Fibroblast of skin of left biceps (primary cell): ENCODE results near the gene KLHL33.
A peak's percentile ranks its signal among the peaks of the same experiment; 100 is the strongest.

Experiments
- DNase-seq, 2 experiments: peaks; one replicate each; pipeline ENCODE4 v3.0.0-alpha.2; 2013; ENCODE audit warnings: low read depth in 2 of 2

Gene KLHL33

DNA sequence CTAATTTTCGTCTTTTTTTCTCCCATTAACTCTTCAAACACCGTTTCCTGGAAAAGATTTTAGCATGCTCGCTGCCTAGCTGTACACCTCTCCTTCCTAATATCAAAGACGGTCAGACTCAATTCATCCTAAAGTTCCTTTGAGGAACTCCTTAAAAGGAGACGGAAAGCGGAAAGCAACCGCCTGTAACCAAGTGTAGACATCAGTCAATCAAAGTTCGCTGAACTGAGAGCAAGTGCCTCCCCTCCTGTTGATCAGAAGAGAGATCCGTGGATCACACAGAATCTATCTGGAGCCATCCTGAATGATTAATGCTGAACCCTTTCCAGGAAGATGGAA lies 22.3 kb downstream of the KLHL33 start:
- no peak for DNase-seq

GRCh38 chr14:20412876-20413743 lies 22.9 kb downstream of the KLHL33 start, which contains the start of gene TEP1:
TSS of gene TEP1 (minus strand) at chr14:20413501. CDS start at chr14:20408439, 5,062 bp downstream.
- DNase-seq, result peak; percentile 37 to 45

GRCh38 chr14:20412411-20412810 lies 23.6 kb downstream of the KLHL33 start:
- no peak for DNase-seq

DNA sequence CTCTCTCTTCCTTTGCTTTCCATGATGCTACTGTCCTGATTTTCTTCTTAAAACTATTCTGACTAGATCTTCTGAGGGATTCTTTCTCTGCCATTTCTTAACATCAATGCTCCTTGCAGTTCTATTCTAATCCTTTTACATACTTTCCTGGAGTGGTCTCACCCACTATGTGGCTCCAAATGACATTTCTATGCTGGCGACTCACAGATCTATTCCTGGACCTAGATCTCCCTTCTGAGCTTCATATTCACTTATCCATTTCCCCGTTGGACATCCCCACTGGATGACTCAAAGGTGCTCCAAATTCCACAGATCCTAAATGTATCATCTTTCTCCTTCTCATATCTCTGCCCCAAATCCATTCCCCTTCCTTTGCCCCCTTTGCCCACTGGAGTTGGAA lies 26.7 kb downstream of the KLHL33 start:
- DNase-seq, result peak; percentile 10 to 30

DNA sequence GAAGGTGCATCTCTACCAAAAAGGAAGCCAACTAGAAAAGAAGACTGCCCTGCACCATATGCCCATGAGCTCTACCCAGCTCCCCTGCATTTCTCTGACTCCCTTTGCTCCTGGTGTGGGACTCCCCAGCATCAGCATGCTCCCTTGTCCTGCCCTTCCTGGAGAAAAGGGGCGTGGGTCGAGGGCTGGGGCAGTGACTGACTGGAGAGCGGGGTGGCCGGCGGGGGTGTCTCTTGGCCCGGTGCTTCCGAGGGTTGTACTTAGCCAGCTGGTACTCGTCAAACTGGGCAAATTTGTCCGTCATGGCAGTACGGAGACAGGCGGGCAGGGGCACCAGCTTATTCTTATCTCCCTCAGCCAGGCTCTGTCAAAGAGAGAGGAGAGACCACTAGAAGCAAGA lies 32.4 kb downstream of the KLHL33 start:
- no peak for DNase-seq

DNA sequence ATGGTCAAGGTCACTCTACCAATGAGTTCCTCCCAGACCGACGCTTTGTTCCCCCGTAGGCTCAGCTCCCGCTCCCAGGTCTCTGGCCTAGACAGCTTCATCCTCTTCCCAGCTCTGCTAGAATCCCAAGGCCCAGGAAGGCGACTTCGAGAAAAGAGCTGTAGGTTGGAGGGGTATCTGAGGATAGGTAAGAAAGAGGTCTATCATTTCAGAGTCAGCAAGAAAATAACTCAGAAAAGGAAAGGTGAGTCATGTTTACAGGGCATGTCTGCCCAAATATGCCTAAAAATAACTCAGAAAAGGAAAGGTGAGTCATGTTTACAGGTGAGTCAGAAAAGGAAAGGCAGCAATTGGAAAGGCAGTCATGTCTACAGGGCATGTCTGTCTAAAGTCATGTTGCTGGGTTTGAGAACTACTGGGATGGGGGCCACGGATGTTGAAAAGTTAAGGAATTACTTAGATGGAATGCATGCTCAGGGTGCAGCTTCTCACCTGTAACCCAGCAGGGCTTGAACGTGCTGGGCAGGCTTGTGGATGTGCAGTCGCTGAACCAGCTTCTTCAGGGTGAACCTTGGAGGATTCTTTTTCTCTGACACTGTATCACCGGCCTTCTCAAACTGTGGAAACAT lies 34.9 kb downstream of the KLHL33 start:
- DNase-seq, result no peak

DNA sequence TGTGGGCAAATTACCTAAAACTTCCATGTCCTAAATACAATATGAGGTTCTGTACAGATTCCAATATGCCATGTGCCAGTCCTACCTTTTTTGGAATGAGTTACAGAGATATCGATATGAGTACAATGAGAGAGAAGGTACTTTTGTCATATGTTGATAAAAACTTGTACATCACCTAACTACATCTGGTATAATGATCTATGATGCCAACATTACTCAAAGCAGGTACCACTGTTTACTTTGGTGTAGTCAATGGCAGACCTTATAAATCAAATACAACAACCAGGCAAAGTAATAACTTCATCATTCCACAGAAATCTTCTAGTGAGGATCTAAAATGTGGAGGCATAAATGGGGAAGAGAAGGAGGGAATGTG lies 35.4 kb downstream of the KLHL33 start:
- no peak for DNase-seq

DNA sequence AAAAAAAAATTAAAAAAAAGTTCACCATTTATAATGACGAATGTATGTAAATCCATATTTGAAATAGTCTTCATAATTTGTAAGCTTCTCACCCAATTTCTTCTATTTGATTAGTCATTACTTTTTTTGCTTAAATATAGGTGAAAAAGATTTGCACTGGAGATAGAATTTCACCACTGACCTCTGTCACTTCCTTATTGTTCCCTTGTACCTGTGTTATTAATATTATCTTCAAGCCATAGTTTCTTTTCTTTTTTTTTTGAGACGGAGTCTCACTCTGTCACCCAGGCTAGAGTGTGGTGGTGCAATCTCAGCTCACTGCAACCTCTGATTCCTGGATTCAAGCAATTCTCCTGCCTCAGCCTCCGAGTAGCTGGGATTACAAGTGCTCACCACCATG lies 38.5 kb downstream of the KLHL33 start:
- DNase-seq, result no peak

DNA sequence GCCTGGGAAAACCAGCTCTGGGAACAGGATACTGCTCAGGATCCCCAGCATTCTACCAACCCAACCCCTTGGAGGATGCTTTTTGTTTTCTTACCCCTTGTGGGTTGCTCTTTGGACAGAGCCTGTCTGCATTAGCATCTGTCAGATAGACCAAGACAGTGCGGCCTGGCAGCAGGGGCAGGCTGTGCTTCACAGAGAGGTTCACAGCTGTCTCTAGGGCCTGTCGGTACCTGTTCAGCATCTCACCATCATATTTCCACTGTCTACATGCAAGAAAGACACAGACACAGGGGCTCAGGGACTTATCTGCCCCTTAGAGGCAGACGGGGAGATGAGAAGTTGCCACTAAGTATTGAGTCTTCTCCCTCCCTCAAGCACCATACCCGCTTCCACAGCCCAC lies 44.5 kb downstream of the KLHL33 start:
- DNase-seq, result no peak

GRCh38 chr14:20388159-20388558 lies 47.8 kb downstream of the KLHL33 start:
- no peak for DNase-seq

DNA sequence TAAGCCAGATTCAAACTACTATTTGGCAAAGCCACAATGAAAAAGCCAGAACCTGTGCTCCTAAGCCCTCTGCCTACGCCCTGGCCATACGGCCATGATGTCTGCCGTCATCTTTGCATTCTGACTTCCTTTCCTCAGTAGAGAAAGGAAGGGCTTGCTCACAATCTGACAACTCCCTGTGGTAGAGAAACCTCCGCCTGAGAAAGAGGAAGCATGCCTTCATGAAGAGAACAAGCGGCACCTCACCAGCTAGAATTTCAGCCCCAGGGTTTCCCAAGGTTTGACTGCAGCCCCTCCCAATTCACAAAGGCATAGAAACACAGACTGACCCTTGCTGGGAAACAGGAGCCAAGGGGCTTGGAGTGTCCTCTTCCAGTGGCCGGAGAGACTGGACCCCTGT lies 48.4 kb downstream of the KLHL33 start:
- DNase-seq, result no peak

GRCh38 chr14:20386276-20386855 lies 49.6 kb downstream of the KLHL33 start:
- DNase-seq, result no peak

DNA sequence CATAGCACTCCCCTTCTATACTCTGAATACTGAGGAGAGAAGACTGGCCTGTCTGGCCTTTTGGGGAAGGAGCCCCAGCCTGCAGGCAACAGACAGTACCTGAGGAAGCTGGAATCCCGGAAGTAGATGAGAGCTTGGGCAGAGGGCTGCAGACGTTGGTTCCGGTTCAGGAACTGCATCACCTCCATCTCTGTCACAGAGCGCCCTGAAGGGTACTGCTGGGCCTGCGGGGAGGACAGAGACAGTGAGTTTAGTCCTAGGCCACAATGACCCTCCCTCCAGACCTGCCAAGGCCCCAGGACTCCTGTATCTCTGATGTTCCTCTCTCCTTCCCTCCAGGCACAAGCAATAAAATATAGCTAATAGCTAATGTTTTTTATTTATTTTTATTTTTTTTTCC lies 51.1 kb downstream of the KLHL33 start:
- DNase-seq, result no peak

DNA sequence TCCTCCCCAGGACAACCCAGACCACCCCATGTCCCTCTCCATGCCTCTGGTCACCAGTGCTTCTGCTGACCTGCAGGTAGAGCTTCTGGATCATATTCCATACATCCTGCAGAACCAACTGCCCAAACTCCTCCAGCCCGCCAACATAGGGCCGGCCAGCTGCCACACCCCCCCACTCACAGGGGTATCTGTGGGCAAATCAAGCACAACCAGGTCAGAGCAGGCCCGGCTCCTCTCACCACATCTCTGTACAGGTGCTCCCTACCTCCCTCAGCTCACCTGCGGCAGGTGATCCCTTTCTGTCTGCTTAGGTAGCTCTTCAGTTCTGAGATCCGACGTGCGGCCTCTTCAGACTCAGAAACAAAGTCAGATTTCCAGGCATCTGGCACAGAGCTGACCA lies 51.6 kb downstream of the KLHL33 start:
- no peak for DNase-seq

- no peak for DNase-seq
Observed at GRCh38 chr14:20383636-20384035, 52.3 kb downstream of the KLHL33 start.

GRCh38 chr14:20383032-20383431 lies 52.9 kb downstream of the KLHL33 start:
- no peak for DNase-seq

GRCh38 chr14:20382526-20382925 lies 53.4 kb downstream of the KLHL33 start:
- DNase-seq, result no peak

GRCh38 chr14:20381341-20381740 lies 54.6 kb downstream of the KLHL33 start:
- DNase-seq, result no peak

- DNase-seq, result no peak
Observed at GRCh38 chr14:20380681-20381080, 55.3 kb downstream of the KLHL33 start.

DNA sequence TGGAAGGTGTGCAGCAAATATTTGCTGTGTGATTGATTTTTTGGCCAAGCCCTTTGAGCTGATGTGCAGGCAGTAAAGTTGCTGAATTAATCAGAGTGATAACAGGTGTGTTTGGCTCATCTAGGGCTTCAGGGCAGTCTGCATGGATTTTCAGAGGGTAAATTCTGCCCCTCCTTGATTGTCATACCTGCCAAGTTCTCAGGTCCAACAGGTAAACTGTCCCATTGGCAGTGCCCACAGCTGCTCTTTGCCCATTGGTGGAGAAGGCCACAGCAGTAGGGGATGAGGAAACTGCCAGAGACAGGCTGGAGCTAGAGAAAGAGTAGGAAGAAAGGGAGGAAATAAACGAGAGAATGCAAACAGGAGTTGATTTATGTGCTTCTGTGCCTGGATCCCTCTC lies 56.2 kb downstream of the KLHL33 start:
- DNase-seq, result no peak

GRCh38 chr14:20377171-20377570 lies 58.8 kb downstream of the KLHL33 start:
- DNase-seq, result no peak

DNA sequence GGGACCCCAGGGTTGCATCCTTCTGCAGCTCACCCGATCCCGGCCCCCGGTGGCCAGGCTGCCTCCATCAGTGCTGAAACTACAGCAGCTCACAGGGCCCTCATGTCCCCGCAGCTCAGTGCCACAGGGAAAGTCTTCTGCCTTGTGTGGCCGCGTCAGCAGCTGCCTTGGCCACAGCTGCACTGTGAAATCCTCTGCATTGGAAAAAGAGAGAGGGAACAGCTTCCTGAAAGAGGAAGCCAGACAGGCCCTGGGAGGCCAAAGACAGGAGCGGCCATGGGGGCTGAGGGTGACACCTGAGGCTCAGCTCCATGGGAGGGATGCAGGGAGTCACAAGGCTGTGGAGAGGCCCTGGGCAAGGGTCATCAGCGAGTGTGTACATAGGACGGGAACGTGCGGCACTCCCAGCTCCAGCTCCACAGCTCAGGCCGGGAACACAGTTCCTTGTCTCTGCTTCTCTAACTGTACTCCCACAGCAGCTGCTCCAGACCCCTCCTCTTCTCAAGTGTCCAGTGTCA lies 59.8 kb downstream of the KLHL33 start:
- no peak for DNase-seq
